Measurements from ENCODE around the gene ACOX2. TPM values are rescaled to one million over a fixed set of nuclear protein-coding genes. Genes with fewer than 3 reads are reported as not detected.

Gene ACOX2
- total RNA-seq, 1 donor from 2014 or later: 20.2 TPM

DNA sequence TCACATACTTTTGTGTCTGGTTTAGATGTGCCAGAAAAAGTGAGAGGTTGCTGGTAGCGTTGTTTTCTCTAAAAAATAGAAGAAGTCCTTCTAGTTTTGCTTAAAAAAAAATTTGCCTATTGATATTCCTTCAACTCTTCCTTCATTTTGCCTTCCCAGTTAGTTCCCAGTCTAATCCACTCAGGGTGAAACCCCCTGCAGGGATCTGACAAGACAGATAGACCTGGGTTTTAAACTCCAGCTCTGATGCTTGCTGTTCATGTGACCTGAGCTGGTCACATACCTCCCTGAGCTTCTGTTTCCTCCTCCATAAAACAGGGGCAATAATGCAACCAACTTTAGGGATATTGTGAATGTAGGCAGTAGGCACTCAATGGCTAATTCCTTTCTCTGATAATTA lies 63.7 kb downstream of the ACOX2 start:
- ATAC-seq (no peak), DNase-seq (no peak)
- intact Hi-C loops (cut with DNase I): no loop called here
- Histone ChIP-seq H3K27ac (no peak overlapping the region), H3K4me3 (no peak overlapping the region), H3K36me3 (no peaks in the 10 kb centered on the region), H3K27me3 (ENCODE audit: low read depth) (no peaks in the 10 kb centered on the region), H3K4me1 (peaks cover 37% of the 10 kb centered on the region), H3K9me3 (no peaks in the 10 kb centered on the region)
- TF ChIP-seq CTCF (IDR thresholded peaks at IDR 0.05): no peak

DNA sequence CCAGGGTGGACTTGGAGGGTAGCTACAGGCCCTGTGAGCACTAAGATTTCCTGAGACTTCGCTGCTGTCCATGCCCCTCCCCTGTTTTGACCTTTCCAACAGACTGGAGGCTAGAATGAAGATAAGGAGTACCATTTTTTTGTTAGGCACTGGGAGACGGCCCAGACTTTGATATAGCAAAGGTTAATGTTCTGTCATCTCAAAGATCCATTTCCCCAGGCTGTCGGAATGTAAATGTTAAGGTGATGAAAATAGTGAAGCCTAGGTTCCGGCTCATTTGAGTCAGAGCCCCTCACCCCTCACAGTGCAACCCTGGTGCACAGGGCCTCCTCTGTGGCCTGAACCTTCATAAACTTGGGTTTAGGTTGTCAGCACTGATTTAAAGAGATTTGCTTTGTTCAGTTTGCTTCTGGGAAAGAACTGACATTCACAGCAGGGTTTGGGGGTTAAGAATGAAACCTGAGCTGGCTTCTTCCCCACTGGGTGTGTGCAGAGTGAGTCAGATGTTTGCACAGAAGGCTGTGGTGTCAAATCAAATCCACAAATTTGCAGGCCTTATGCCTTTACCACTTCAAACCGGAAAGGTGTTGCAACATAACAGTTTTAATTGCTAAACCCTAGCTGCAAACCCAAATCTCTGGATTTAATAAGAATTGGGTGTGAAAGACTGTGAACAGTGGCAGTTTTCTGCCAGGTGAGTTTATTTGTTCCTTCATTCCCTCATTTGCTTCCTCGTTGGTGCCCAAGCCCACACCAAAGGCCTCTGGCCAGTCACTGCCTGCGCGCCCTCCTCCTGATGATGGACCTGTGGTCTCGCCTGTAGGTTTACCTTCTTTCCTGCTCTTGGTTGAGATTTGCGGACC lies 65.7 kb downstream of the ACOX2 start:
- no peak for DNase-seq
- intact Hi-C loops (cut with DNase I): no loop called here
- no peaks in the 10 kb centered on the region for H3K36me3 ChIP-seq

GRCh38 chr3:58470363-58471024 lies 66.5 kb downstream of the ACOX2 start:
- Histone ChIP-seq H3K36me3 (no peaks in the 10 kb centered on the region), H3K4me1 (peaks cover 37% of the 10 kb centered on the region), H3K27ac (peak overlapping the region; percentile 39), H3K4me3 (no peak overlapping the region), H3K9me3 (no peaks in the 10 kb centered on the region), H3K27me3 (ENCODE audit: low read depth) (no peaks in the 10 kb centered on the region)
- intact Hi-C loops (cut with DNase I): no loop called here
- ATAC-seq (no peak), DNase-seq (no peak)
- no peak for TF ChIP-seq CTCF (IDR thresholded peaks at IDR 0.05)

More for the DNA sequence above, 65.7 kb downstream of the ACOX2 start:
- ATAC-seq: peak; percentile 89 to 93
- Histone ChIP-seq H3K27me3 (ENCODE audit: low read depth) (no peaks in the 10 kb centered on the region), H3K4me1 (peaks cover 37% of the 10 kb centered on the region), H3K27ac (peak overlapping the region; percentile 39), H3K4me3 (no peak overlapping the region), H3K9me3 (no peaks in the 10 kb centered on the region)
- TF ChIP-seq CTCF (IDR thresholded peaks at IDR 0.05): no peak

- Histone ChIP-seq H3K4me3 (no peak overlapping the region), H3K27ac (no peak overlapping the region), H3K27me3 (ENCODE audit: low read depth) (no peaks in the 10 kb centered on the region), H3K36me3 (no peaks in the 10 kb centered on the region), H3K4me1 (peaks cover 25% of the 10 kb centered on the region), H3K9me3 (no peaks in the 10 kb centered on the region)
- no peak for ATAC-seq
- no peak for DNase-seq
- TF ChIP-seq CTCF (IDR thresholded peaks at IDR 0.05): no peak
- intact Hi-C loops (cut with DNase I): no loop called here
Measured at GRCh38 chr3:58469096-58469495, 67.9 kb downstream of the ACOX2 start.

- DNase-seq (no peak), ATAC-seq (no peak)
- TF ChIP-seq CTCF (IDR thresholded peaks at IDR 0.05): no peak
- Histone ChIP-seq H3K36me3 (no peaks in the 10 kb centered on the region), H3K27me3 (ENCODE audit: low read depth) (no peaks in the 10 kb centered on the region), H3K27ac (no peak overlapping the region), H3K4me1 (peaks cover 31% of the 10 kb centered on the region), H3K4me3 (no peak overlapping the region), H3K9me3 (no peaks in the 10 kb centered on the region)
- intact Hi-C loops (cut with DNase I): no loop called here
Measured at GRCh38 chr3:58466899-58467563, 70.0 kb downstream of the ACOX2 start.

All from lower lobe of right lung (tissue), 2 donors.